Measurements from ENCODE around the gene SEPSECS. TPM values are rescaled to one million over a fixed set of nuclear protein-coding genes. Genes with fewer than 3 reads are reported as not detected.

SEPSECS gene
- total and polyA plus RNA-seq, 9 of the 15 experiments (the other 6 are each of a cell fraction or from before 2014, with no cell fraction given), result 3.9 to 17.2 (median 7.9) TPM

GRCh38 chr4:25129917-25130316 is 30.3 kb downstream of the SEPSECS start:
- Histone ChIP-seq H3K4me2 (ENCODE audit: insufficient read depth, low read length) (no peak overlapping the region), H4K20me1 (replicated peaks; ENCODE audit: control insufficient read depth, insufficient read depth, low read length) (no peaks in the 10 kb centered on the region), H3K4me1 (replicated peaks in 1 of 2; ENCODE audit: control insufficient read depth in 2 of 2, insufficient read depth in 2 of 2, low read length in 2 of 2) (no peaks in the 10 kb centered on the region), H3K4me3 (no peak overlapping the region), H3K36me3 (ENCODE audit: control insufficient read depth, insufficient read depth, low read length) (peaks cover 4% of the 10 kb centered on the region; the same call in 2 of the 3 replicates), H3K79me2 (ENCODE audit: control insufficient read depth, insufficient read depth, low read length) (no peaks in the 10 kb centered on the region), H3K9ac (ENCODE audit: insufficient read depth in 1 of 2, low read depth in 2 of 2, low read length in 2 of 2) (no peak overlapping the region), H3K9me3 (replicated peaks; ENCODE audit: control insufficient read depth, insufficient read depth, low read depth, low read length) (no peaks in the 10 kb centered on the region), H3K9me1 (ENCODE audit: control insufficient read depth, insufficient read depth, low read length) (no peaks in the 10 kb centered on the region), H2AFZ (ENCODE audit: low read depth, low read length) (no peak overlapping the region), H3K27me3 (ENCODE audit: control insufficient read depth in 2 of 2, insufficient read depth in 2 of 2, low read length in 2 of 2) (no peaks in the 10 kb centered on the region), H3K27ac (ENCODE audit: extremely low read depth, low read depth, low read length) (no peak overlapping the region)
- TF ChIP-seq ZNF780A (CRISPR knock-in tag; IDR thresholded peaks at IDR 0.05) (no peak), ZNF511 (CRISPR knock-in tag; IDR thresholded peaks at IDR 0.05) (no peak), HIVEP1 (CRISPR knock-in tag; IDR thresholded peaks at IDR 0.05) (no peak), HDAC8 (tag; IDR thresholded peaks at IDR 0.05) (no peak), ZNF253 (CRISPR knock-in tag; conservative IDR thresholded peaks at IDR 0.05) (no peak), BRD9 (IDR thresholded peaks at IDR 0.05; ENCODE audit: low read depth, partially characterized antibody) (no peak), CREB3L1 (IDR thresholded peaks at IDR 0.05; ENCODE audit: borderline replicate concordance, low read depth) (no peak), ZNF518B (CRISPR knock-in tag; IDR thresholded peaks at IDR 0.05) (no peak), KDM1A (IDR thresholded peaks at IDR 0.05) (no peak), DEAF1 (CRISPR knock-in tag; IDR thresholded peaks at IDR 0.05) (no peak)
- 63% methylated on average over 1 of the region's 1 CpG for WGBS (ENCODE audit: insufficient coverage, low coverage, missing lambda C conversion rate)
- DNase-seq (ENCODE audit: extremely low read depth in 1 of 4, low spot score in 3 of 4) (no peak), FAIRE-seq (no peak), ATAC-seq (no peak)
- CTCF ChIA-PET (ENCODE audit: low intra/inter-chr PET ratio), result no interaction called here
- in situ Hi-C loops (cut with MboI) (no loop called here), intact Hi-C loops (cut with micrococcal nuclease) (no loop called here)
- POLR2A ChIA-PET, result no interaction called here
- no TSS peak for BruUV-seq (replicated peaks)
